Neural cell (in vitro differentiated cells): ENCODE data around the gene CARS1.

Source experiments
- CTCF ChIP-seq: fragments of 450-650 bp; IDR thresholded peaks from 2 replicates; pipeline ENCODE4 v1.5.1; 2014; ENCODE audit warnings: antibody characterized with exemption, mild to moderate bottlenecking, moderate library complexity; ENCODE audit not compliant: poor library complexity, severe bottlenecking
- EP300 ChIP-seq: fragments of 450-650 bp; conservative IDR thresholded peaks from 2 replicates; pipeline ENCODE4 v1.6.1; 2014; ENCODE audit warnings: antibody characterized with exemption, mild to moderate bottlenecking, moderate library complexity; ENCODE audit not compliant: poor library complexity, severe bottlenecking
- EZH2 ChIP-seq: fragments of 200-600, 300-800 bp; shearing (Covaris generic), sonication (generic); IDR thresholded peaks from 2 replicates; pipeline ENCODE4 v1.6.1; 2014; ENCODE audit warnings: antibody characterized with exemption, low read length, borderline replicate concordance, mild to moderate bottlenecking; ENCODE audit not compliant: insufficient read depth, poor library complexity, severe bottlenecking
- POLR2AphosphoS5 ChIP-seq: IDR thresholded peaks from 2 replicates; pipeline ENCODE4 v1.6.1; 2012
- RAD21 ChIP-seq: fragments of 450-650 bp; conservative IDR thresholded peaks from 2 replicates; pipeline ENCODE4 v1.6.1; 2014; ENCODE audit warnings: antibody characterized with exemption, mild to moderate bottlenecking, moderate library complexity
- REST ChIP-seq: IDR thresholded peaks from 2 replicates; pipeline ENCODE4 v1.6.1; 2012; ENCODE audit warnings: borderline replicate concordance
- SMC3 ChIP-seq: fragments of 450-650 bp; conservative IDR thresholded peaks from 2 replicates; pipeline ENCODE4 v1.6.1; 2014; ENCODE audit warnings: antibody characterized with exemption, mild to moderate bottlenecking, moderate library complexity; ENCODE audit not compliant: poor library complexity
- TAF1 ChIP-seq: IDR thresholded peaks from 2 replicates; pipeline ENCODE4 v1.6.1; 2012; ENCODE audit warnings: low read depth

- TF ChIP-seq CTCF (no peak), EZH2 (no peak), EP300 (no peak), POLR2AphosphoS5 (no peak), RAD21 (no peak), REST (no peak), SMC3 (no peak), TAF1 (no peak)
Measured at GRCh38 chr11:3015796-3016195, 41.4 kb downstream of the CARS1 start.
